HG03565 (cell line): Measurements from ENCODE around the gene STYK1.
"Not testable (repeated sequence)": the region's sequence is repeated elsewhere in the genome, so short reads cannot be mapped to it uniquely, and the experiment has no call there.

Source experiments
- ATAC-seq: cut with Tn5 transposase; IDR thresholded peaks from one replicate; pipeline ENCODE4 v1.9.1; 2021; ENCODE audit warnings: mild to moderate bottlenecking, moderate library complexity; ENCODE audit not compliant: unreplicated experiment

STYK1 gene

DNA sequence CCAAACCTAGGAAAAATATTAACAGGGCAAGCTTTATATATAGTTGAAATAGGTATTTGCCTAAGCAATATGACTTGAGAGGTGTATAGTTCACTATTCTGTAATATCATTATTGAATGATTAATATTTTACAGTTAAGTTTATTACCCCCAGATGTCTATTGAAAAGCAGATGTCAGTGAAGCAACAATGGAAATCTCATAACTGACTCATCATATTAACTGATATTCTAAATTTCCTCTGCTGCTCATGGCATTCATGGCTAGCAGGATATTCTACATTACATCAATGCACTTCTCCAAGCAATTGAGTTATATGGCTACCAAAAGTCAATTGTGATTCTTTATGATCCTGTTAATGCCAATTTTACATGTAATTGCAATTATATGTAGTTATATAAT lies 50.7 kb downstream of the STYK1 start:
- no peak for ATAC-seq

DNA sequence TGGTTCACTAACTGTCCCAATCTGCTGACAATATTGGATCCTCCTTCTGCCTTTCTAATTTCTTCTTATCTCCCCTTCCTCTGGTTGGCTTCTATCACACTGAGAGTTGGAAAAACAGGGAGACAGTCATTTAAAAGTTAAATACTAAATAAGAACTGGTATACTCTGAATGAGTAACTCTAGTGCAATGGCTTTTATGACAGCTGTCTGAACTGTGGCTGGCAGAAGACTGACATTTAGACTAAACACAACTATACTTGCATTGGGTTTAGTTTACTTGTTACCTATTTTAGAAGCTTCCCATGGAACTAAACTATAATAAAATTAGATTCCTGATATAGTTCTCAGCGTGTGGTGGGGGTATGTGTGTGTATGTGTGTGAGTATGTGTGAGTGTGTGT lies 52.6 kb downstream of the STYK1 start:
- ATAC-seq, result no peak

DNA sequence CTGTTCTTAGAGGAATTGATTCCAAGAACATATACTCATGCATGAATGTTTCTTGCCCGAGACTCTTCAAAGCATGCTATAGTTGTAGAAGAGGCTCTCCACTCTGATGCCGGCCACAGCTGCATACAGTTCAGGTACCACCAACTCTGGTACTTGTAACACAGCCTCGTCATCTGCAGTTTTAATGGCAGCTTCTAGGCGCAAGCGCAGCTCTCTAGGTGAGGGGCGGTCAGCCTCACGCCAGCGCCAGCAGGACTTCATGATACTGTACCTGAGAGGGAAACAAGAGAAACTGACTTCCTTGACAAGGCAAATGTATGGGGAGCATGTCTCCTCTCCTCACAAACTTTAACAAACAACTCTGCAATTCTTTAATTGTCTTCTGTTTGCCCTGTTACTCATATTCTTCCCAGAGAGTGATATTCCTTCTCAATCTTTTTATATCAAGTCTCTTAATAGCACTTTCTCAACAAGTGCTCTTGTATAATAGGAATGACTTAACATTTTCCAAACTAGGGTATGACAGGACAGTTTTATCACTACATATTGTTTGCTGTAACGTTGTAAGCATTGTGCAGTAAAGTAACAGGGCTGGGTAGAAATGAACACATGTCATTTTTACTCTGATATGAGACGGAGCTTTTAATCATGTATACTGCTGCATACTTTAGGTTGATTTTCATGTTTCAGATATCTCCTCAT lies 53.6 kb downstream of the STYK1 start:
- no peak for ATAC-seq

DNA sequence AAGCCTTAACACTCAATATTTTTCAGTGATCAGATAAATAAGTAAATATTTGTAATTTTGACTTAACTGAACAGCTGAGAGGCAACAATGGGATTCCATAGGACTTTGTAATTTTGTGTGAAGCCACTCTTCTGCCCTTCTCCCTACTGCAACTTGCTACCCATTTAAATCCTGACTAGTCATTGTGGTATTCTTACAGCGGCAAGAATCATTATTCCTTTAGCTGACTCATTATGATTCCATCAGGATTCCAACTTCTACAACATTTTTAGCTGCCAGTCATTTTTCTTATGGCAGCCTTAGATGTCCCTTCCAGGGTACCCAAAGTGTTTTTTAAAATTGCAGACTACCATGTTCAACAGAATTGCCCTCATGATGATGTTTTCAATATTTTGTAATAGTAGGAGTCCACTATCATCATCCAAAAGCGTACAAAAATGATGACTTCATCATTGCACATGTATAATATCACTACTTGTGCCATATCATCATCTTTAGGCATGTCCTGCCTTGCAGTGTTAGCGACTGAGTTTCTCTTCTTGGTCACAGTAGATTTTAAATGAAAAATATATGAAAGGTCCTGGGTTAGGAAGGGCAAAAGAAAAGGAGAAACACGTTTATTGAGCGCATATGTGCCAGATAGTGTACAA lies 55.4 kb downstream of the STYK1 start:
- no peak for ATAC-seq

DNA sequence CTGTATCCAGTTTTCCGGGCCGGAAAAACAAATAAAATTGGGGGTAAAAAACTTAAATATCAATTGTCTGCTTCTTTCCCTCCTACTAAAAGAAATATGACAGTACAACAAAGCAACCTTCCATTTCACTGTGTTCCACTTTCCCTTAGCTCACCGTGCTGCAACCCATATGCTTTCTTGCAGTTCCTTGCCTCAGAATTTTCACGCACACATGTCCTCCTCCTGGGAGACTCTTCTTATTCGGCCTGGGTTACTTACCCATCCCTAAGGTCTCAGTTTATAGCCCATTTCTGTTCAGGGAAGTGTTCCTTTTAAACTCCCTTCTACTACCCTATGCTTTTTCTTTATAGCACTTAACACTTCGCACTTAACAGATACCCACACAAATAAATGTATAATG lies 56.0 kb downstream of the STYK1 start:
- no peak for ATAC-seq

DNA sequence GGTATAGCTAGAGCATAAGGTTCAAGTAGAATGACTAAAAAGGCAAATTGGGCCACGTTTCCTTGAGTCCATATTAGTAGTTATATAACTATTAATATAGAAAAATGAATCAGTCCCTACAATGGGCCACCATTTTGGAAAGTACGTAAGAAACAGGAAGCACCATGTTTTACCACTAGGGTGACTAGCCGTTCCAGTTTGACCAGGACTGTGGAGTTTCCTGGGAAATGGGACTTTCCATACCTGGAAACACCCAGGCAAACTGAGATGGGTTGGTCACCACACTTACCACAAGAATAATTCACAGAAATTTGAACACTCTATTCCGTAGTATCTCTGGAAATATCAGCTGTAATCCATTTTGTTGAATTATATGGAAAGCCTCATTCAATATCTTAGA lies 58.3 kb downstream of the STYK1 start:
- no peak for ATAC-seq

DNA sequence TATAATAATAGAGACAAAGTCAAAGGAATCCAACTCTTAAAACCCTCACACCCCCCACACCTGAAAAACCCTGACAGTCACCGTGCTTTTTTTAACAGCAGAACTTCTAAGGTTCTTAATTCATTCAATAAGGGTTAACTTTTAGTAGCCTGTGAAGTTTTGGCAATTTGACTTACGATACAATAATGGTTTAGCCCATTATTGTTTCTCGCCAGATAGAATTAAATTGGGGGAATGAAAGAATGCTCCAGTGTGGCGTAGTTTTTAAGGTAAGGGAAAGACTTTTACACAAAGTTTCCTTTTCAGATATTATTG lies 59.8 kb downstream of the STYK1 start:
- no peak for ATAC-seq

DNA sequence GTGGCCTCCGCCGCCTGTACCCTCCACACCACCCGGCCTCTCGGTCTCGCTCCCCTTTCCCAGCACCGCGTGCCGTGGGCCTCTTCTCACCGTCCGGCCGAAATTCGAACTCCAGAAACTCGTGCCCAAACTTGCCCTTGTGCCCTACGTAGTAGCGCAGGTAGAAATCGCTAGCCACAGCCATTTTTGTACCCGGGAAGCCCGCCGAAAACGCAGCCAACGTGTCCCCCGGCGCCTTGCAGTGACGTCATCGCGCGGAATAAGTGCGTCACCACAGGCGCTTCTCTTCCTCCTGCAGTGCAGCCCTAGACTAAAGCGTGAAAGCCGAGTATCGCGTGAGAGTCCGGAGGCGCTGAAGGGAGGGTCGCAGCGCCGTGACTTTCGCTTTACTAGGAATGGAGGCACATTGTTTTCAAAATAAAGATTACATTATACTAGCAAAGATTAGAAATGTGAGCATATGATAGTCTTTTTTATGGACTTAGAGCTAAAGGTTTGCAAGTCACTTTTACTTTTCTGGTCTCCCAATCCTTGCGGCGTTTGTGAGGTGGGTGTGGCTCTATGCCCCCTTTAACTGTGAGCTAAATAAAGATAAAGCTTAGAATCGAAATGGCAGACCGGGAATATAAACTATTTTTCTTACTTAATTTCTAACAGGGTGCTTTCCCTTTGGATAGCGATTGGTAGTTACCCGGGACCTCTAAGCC lies 60.4 kb downstream of the STYK1 start, which contains the start of gene MAGOHB:
Gene MAGOHB (minus strand): TSS at position 261 of the 707 bp plus-strand sequence. CDS start 77 bp downstream, at position 184.
- peak; percentile 87 for ATAC-seq

DNA sequence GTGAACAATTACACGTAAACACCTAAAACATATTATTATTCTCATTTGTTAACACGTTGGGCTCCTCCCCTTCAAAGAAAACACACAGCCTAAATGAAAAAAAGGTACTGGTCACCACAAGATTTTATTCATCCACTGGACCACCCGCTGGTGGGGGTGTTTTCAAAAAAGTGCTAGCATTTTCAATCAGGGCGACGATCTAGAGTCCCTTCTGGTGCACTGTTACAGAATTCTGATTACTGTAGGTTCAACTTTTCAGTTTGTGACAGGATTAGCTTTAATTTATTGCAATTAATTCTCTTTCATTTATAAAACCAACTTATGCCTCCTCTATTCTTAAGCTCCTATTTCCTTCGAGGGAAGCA lies 60.9 kb downstream of the STYK1 start:
- no peak for ATAC-seq

DNA sequence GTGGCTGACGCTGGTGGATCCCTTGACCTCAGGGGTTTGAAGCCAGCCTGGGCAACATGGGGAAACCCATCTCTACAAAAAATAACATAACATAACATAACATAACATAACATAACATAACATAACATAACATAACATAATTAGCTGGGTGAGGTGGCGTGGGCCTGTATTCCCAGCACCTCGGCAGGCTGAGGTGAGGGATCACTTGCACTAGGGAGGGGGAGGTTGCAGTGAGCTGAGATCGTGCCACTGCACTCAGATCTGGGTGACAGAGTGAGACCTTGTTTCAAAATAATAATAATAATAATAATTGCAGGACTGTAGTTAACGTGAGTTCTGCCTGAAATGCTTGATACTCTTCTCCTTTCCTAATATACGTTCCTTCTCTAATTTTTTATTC lies 61.7 kb downstream of the STYK1 start:
- no peak for ATAC-seq

DNA sequence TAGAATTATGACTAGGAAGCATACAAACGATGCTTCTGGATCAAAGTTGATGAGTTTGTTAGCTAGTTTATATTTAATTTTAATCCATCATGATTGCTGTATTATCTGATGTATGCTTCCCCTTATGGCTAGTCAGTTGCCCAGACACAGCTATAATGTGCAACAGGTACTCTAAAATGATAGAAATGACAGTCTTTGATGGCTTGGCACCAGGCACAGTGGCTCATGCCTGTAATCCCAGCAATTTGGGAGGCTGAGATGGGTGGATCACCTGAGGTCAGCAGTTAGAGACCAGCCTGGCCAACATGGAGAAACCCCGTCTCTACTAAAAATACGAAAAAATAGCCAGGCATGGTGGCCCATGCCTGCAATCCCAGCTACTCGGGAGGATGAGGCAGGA lies 62.6 kb downstream of the STYK1 start:
- not testable (repeated sequence) for ATAC-seq

DNA sequence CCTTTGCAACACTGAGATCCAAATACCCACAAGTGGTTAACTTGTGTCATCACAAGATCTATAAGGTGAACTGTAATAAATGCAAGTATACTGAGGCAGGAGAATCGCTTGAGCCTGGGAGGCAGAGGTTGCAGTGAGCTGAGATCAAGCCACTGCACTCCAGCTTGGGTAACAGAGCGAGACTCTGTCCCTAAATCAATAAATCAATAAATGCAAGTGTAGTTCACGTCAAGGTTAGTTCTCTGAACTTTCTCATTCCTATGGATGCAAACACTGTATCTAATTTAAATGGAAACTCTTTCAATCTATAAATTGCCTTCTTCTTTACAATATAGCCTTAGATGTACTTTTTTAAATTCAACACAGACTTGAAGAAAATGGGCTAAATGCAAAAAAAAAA lies 63.7 kb downstream of the STYK1 start:
- ATAC-seq, result no peak

DNA sequence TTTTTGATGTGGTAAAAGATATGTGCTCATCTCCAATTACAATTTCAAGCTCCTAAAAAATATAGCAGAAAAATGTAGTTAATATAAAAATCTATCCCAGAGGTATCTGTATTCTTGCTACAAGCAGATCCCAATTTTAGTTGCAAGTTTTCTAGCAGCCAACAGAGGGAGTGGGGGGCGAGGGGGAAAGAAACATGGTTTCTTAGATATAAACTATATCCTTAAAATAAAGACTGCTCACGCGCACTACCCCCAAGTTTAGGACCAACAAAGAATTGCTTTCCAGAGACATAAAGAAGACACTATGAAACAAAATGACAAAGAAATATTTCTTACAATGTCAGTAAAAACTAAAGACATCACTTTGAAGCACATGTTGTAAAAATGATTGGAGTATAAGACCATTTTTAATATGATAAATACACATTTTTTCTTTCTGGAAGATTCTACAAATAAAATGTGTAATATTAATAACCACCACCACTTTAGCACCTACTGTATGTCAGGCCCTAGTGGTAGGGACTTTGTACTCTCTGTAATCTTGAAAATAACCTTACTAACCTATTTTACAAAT lies 65.9 kb downstream of the STYK1 start:
- ATAC-seq, result no peak

DNA sequence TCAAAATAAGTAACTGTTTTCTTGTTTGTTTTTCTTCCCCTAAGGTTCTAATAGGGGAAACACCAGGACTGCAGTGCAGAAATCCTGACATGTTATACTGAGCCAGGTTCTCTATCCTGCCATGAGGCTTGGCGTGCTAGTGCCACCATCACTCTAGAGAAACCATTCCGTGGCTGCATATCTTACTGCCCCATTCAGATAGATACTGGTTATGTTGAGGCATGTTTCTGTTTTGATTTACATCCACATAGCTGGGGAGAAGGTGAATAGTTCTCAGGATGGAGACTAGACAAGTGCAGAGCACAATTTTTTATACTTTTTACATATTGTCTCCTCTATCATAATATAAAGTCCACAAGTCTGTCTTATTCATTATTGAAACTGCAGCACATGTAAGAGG lies 72.0 kb downstream of the STYK1 start:
- ATAC-seq, result no peak

DNA sequence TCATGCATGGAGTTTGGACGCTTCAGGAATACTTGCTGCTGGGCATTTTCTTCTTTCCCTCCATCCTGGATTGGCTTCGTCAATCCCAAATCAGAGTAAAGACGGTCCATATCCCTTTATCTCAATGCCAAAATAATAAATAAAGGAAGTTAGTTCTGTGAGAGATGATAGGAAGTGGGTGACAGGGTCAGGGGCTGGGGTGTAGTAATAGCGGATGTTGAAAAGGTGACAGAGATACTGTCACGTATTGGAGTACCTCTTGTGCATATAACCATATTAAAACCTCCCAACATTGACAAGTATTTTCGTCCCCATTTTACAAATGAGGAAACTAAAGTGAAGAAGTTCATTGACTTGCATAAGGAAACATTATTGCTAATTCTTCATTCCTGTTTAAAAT lies 72.9 kb downstream of the STYK1 start:
- no peak for ATAC-seq

DNA sequence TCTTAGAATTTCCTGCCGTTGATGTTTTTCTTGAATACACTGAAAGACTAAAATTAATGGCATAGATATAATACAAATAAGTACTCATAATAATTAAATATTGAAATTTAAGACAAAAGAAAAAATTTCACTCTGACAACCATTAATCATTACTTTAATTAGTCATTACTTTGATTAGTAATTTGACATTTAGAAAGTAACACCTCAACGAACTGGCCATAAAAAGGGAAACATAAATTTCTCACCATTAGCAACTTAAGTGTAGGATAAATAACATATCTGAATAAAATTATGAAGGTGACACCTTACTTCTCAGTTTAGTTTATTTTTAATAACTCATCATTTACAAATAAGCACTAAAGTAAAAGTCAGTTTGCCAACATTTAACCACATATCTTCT lies 78.0 kb downstream of the STYK1 start:
- ATAC-seq, result no peak

DNA sequence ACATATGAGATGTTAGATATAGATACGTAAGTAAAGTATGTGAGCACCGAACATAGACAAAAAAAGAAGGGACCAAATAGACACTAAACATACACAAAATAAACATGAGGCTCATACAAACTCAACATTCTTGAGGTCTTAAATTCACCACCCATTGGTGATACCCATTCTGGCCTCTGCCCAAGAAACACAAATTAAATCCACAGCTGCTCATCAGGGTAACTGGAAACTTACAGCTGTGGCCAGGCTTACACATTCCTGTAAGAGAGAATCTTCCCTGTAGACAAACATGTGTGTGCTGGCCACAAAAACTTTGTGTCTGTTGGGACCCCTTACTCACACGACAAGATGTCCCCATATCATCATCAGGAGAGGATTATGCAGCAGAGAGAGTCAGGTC lies 82.9 kb downstream of the STYK1 start:
- no peak for ATAC-seq

DNA sequence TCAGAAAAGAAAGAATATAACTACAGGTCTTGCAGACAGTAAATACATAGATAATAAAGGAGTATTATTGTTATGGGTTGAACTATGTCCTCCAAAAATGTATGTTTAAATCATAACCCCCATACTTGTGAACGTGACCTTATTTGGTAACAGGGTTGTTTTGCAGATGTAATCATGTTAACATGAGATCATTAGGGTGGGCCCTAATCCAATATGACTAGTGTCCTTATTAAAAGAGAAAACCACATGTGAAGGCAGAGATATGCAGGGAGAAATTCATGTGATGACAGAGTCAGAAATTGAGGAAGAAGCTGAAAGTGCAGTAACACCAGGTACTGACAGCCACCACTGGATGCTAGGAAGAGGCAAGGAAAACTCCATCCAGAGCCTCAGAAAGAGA lies 89.4 kb downstream of the STYK1 start:
- ATAC-seq, result no peak

DNA sequence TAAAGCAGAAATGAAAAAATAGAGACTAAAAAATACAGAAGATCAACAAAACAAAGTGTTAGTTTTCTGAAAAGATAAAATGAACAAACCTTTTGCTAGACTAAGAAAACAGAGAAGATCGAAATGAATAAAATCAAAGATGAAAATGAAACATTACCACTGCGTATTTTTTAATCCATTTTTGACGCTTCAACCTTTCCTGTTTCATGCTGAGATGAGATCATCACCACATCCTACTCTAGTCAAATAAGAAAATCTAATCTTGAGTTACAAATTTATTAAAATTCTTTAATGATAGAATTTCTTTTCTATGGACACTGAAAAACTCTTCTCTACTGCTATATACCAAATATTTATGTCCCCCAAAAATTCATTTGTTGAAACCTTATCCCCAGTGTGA lies 91.1 kb downstream of the STYK1 start:
- no peak for ATAC-seq

DNA sequence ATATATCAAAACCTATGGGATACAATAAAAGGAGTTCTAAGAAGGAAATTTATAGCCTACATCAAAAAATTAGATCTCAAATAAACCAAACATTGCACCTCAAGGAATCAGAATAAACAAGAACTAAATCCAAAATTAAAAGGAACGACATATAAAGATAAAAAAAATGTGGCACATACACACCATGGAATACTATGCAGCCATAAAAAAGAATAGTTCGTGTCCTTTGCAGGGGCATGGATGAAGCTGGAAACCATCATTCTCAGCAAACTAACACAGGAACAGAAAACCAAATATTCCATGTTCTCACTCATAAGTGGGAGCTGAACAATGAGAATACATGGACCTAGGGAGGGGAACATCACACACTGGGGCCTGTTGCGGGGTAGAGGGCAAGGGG lies 91.7 kb downstream of the STYK1 start:
- not testable (repeated sequence) for ATAC-seq

DNA sequence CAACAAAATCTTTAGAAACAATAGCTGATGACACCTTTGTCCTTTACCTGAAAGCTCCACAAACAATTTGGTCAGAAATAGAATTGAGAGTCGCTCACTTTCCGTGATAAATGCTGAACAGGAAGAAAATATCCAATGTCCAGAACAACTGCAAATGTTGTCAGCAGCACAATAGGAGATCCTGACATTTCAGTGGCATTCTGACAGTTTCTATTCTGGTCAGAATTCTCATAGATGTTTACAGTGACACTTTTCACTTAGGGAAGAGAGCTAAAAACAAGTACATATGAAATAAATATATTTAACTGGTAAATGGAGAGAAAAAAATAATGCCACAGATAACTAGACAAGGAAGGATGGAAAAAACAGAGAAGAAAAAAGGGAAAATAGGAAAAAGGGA lies 99.5 kb downstream of the STYK1 start:
- no peak for ATAC-seq

DNA sequence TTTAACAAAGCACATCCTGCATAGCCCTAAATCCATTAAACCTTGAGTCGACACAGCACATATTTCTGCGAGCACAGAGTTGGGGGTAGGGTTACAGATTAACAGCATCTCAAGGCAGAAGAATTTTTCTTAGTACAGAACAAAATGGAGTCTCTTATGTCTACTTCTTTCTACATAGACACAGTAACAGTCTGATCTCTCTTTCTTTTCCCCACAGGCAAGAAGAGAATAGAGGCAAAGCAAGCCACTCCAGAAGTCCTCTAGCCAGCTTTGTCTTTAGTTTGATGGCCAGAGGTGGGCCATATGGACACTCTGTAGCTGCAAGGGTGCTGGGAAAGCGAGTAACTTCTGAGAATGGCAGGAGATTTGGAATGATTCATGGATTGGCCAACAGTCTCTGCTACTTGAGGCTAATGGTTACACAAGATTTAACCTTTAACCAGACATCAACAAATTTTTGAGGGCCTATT lies 101.8 kb downstream of the STYK1 start:
- not testable (repeated sequence) for ATAC-seq
